GM23338 (cell line): Measurements from ENCODE around the gene DENND5B. TPM values are rescaled to one million over a fixed set of nuclear protein-coding genes. Genes with fewer than 3 reads are reported as not detected.

Experiments used
- ATAC-seq: fragments of 200-7000 bp; cut with Tn5 transposase; 3 replicates; pipeline ENCODE4 v1.9.1; 2020
- DNase-seq: peaks from one replicate; pipeline ENCODE4 v3.0.0-alpha.2; 2015; ENCODE audit warnings: low spot score
- H2AFZ ChIP-seq: fragments of 200-600 bp; sonication (generic); 2 replicates; pipeline ENCODE4 v1.8.0; 2016; ENCODE audit warnings: antibody characterized with exemption, mild to moderate bottlenecking, moderate library complexity
- H3F3A ChIP-seq: fragments of 200-600 bp; sonication (generic); replicated peaks from 2 replicates; pipeline ENCODE4 v1.8.0; 2017; ENCODE audit warnings: antibody characterized with exemption, mixed run types, low read depth
- H3K27ac ChIP-seq: fragments of 200-600 bp; sonication (generic); 2 replicates; pipeline ENCODE4 v1.6.1; 2016; ENCODE audit warnings: low read depth
- H3K27me3 ChIP-seq: fragments of 200-600 bp; sonication (generic); 2 replicates; pipeline ENCODE4 v1.8.0; 2016; ENCODE audit warnings: mild to moderate bottlenecking, mixed run types, moderate library complexity; ENCODE audit not compliant: insufficient read depth
- H3K36me3 ChIP-seq: fragments of 200-600 bp; sonication (generic); 2 replicates; pipeline ENCODE4 v1.8.0; 2016; ENCODE audit warnings: mild to moderate bottlenecking; ENCODE audit not compliant: insufficient read depth
- H3K4me1 ChIP-seq: fragments of 200-600 bp; sonication (generic); 2 replicates; pipeline ENCODE4 v1.8.0; 2016; ENCODE audit warnings: mild to moderate bottlenecking, moderate library complexity; ENCODE audit not compliant: insufficient read depth
- H3K4me2 ChIP-seq: fragments of 200-600 bp; sonication (generic); 2 replicates; pipeline ENCODE4 v1.7.1; 2017; ENCODE audit warnings: mixed run types
- H3K4me3 ChIP-seq: fragments of 200-600 bp; sonication (generic); 2 replicates; pipeline ENCODE4 v1.6.1; 2016; ENCODE audit warnings: mixed run types
- H3K79me2 ChIP-seq: fragments of 200-600 bp; sonication (generic); replicated peaks from 2 replicates; pipeline ENCODE4 v1.8.0; 2017; ENCODE audit warnings: mild to moderate bottlenecking; ENCODE audit not compliant: insufficient read depth
- H3K9me2 ChIP-seq: fragments of 200-600 bp; sonication (generic); 2 replicates; pipeline ENCODE4 v1.8.0; 2017; ENCODE audit not compliant: insufficient read depth
- H4K20me1 ChIP-seq: fragments of 200-600 bp; sonication (generic); replicated peaks from 2 replicates; pipeline ENCODE4 v1.8.0; 2017; ENCODE audit warnings: mild to moderate bottlenecking; ENCODE audit not compliant: insufficient read depth
- H3K27ac Mint-ChIP-seq: 2 replicates; pipeline ENCODE4 v1.8.0; 2020; ENCODE audit warnings: inconsistent platforms, mild to moderate bottlenecking, moderate library complexity, mixed read lengths
- H3K27me3 Mint-ChIP-seq: 3 replicates; pipeline ENCODE4 v1.8.0; 2022; ENCODE audit warnings: low read depth, mild to moderate bottlenecking, moderate library complexity, mixed read lengths, inconsistent platforms; ENCODE audit not compliant: insufficient read depth, poor library complexity
- H3K36me3 Mint-ChIP-seq: 3 replicates; pipeline ENCODE4 v1.8.0; 2021; ENCODE audit warnings: low read depth, mild to moderate bottlenecking, inconsistent platforms, moderate library complexity, mixed read lengths
- H3K4me1 Mint-ChIP-seq: 3 replicates; pipeline ENCODE4 v1.8.0; 2020; ENCODE audit warnings: mild to moderate bottlenecking, inconsistent platforms, mixed read lengths
- H3K4me3 Mint-ChIP-seq: 3 replicates; pipeline ENCODE4 v1.8.0; 2021; ENCODE audit warnings: moderate library complexity, mild to moderate bottlenecking, inconsistent platforms, mixed read lengths
- H3K9me3 Mint-ChIP-seq: 3 replicates; pipeline ENCODE4 v1.8.0; 2020; ENCODE audit warnings: moderate library complexity, mild to moderate bottlenecking, inconsistent platforms, mixed read lengths
- CREB1 ChIP-seq: fragments of 250-450 bp; sonication (Bioruptor Pico); IDR thresholded peaks from 2 replicates; pipeline ENCODE4 v1.5.0; 2020; ENCODE audit warnings: low read depth, mild to moderate bottlenecking, moderate library complexity
- ETS1 ChIP-seq: IDR thresholded peaks from 2 replicates; pipeline ENCODE4 v1.6.1; 2016; ENCODE audit warnings: antibody characterized with exemption
- EZH2 ChIP-seq: fragments of 200-600 bp; sonication (generic); IDR thresholded peaks from one replicate; pipeline ENCODE4 v1.8.0; 2017; ENCODE audit warnings: antibody characterized with exemption, mild to moderate bottlenecking, low read depth; ENCODE audit not compliant: unreplicated experiment
- EZH2phosphoT487 ChIP-seq: fragments of 200-600 bp; sonication (generic); IDR thresholded peaks from one replicate; pipeline ENCODE4 v1.8.1; 2018; ENCODE audit warnings: antibody characterized with exemption; ENCODE audit not compliant: unreplicated experiment
- JUNB ChIP-seq: IDR thresholded peaks from one replicate; pipeline ENCODE4 v1.6.1; 2016; ENCODE audit warnings: antibody characterized with exemption; ENCODE audit not compliant: unreplicated experiment
- NANOG ChIP-seq: IDR thresholded peaks from 2 replicates; pipeline ENCODE4 v1.6.1; 2016; ENCODE audit warnings: antibody characterized with exemption, borderline replicate concordance
- POLR2AphosphoS5 ChIP-seq: IDR thresholded peaks from 2 replicates; pipeline ENCODE4 v1.6.1; 2016; ENCODE audit warnings: antibody characterized with exemption, low read depth
- REST ChIP-seq: IDR thresholded peaks from one replicate; pipeline ENCODE4 v1.6.1; 2018; ENCODE audit warnings: antibody characterized with exemption; ENCODE audit not compliant: unreplicated experiment
- STAT1 ChIP-seq: IDR thresholded peaks from one replicate; pipeline ENCODE4 v1.6.1; 2016; ENCODE audit warnings: antibody characterized with exemption; ENCODE audit not compliant: unreplicated experiment
- ZNF114 ChIP-seq: fragments of 250-450 bp; sonication (Bioruptor Pico); IDR thresholded peaks from 2 replicates; pipeline ENCODE4 v1.5.0; 2020; ENCODE audit warnings: mild to moderate bottlenecking, moderate library complexity
- ZNF331 ChIP-seq: fragments of 250-450 bp; sonication (Bioruptor Pico); IDR thresholded peaks from 2 replicates; pipeline ENCODE4 v1.5.0; 2020; ENCODE audit warnings: low read depth, mild to moderate bottlenecking, moderate library complexity
- polyA plus RNA-seq: library from polyadenylated mRNA; unstranded; fragments of >200 nt; fragmentation: Nextera tagmentation; extraction: Ambion mirVana; gene quantifications from 2 replicates; pipeline ENCODE4 v1.2.1, GENCODE V29; 2016
- total RNA-seq: library from RNA; depleted of rRNA; stranded (reverse); fragments of >200 nt; shearing (Covaris generic); gene quantifications from 2 replicates; pipeline ENCODE4 v1.2.3, GENCODE V29; 2014
- TF ChIP-seq, protein P1 (sequence below): fragments of 250-450 bp; sonication (Bioruptor Pico); IDR thresholded peaks from 2 replicates; pipeline ENCODE4 v1.5.0; 2020; ENCODE audit warnings: mild to moderate bottlenecking, moderate library complexity
- TF ChIP-seq, protein P2 (sequence below), 2 experiments: fragments of 200-600 bp in 1 of 2; sonication (generic) in 1 of 2; conservative IDR thresholded peaks; 2 replicates each; pipeline versions ENCODE4 v1.5.1 to v1.6.1; 2016 to 2017; ENCODE audit warnings: antibody characterized with exemption in 2 of 2, low read depth in 2 of 2, mild to moderate bottlenecking in 2 of 2, moderate library complexity in 1 of 2

The DENND5B gene
- total and polyA plus RNA-seq, 2 experiments from 2014 or later = 6.5 to 17.2 TPM

- H3K36me3 Mint-ChIP-seq = no peaks in the 10 kb centered on the region
- ATAC-seq = no peak; the same call in 2 of the 3 replicates
- no peaks in the 10 kb centered on the region for H4K20me1 ChIP-seq
These were observed 105.4 kb downstream of the DENND5B start for GRCh38 chr12:31485571-31485970.

More at GRCh38 chr12:31485571-31485970, 105.4 kb downstream of the DENND5B start:
- DNase-seq = no peak
- TF ChIP-seq, protein P1, sequence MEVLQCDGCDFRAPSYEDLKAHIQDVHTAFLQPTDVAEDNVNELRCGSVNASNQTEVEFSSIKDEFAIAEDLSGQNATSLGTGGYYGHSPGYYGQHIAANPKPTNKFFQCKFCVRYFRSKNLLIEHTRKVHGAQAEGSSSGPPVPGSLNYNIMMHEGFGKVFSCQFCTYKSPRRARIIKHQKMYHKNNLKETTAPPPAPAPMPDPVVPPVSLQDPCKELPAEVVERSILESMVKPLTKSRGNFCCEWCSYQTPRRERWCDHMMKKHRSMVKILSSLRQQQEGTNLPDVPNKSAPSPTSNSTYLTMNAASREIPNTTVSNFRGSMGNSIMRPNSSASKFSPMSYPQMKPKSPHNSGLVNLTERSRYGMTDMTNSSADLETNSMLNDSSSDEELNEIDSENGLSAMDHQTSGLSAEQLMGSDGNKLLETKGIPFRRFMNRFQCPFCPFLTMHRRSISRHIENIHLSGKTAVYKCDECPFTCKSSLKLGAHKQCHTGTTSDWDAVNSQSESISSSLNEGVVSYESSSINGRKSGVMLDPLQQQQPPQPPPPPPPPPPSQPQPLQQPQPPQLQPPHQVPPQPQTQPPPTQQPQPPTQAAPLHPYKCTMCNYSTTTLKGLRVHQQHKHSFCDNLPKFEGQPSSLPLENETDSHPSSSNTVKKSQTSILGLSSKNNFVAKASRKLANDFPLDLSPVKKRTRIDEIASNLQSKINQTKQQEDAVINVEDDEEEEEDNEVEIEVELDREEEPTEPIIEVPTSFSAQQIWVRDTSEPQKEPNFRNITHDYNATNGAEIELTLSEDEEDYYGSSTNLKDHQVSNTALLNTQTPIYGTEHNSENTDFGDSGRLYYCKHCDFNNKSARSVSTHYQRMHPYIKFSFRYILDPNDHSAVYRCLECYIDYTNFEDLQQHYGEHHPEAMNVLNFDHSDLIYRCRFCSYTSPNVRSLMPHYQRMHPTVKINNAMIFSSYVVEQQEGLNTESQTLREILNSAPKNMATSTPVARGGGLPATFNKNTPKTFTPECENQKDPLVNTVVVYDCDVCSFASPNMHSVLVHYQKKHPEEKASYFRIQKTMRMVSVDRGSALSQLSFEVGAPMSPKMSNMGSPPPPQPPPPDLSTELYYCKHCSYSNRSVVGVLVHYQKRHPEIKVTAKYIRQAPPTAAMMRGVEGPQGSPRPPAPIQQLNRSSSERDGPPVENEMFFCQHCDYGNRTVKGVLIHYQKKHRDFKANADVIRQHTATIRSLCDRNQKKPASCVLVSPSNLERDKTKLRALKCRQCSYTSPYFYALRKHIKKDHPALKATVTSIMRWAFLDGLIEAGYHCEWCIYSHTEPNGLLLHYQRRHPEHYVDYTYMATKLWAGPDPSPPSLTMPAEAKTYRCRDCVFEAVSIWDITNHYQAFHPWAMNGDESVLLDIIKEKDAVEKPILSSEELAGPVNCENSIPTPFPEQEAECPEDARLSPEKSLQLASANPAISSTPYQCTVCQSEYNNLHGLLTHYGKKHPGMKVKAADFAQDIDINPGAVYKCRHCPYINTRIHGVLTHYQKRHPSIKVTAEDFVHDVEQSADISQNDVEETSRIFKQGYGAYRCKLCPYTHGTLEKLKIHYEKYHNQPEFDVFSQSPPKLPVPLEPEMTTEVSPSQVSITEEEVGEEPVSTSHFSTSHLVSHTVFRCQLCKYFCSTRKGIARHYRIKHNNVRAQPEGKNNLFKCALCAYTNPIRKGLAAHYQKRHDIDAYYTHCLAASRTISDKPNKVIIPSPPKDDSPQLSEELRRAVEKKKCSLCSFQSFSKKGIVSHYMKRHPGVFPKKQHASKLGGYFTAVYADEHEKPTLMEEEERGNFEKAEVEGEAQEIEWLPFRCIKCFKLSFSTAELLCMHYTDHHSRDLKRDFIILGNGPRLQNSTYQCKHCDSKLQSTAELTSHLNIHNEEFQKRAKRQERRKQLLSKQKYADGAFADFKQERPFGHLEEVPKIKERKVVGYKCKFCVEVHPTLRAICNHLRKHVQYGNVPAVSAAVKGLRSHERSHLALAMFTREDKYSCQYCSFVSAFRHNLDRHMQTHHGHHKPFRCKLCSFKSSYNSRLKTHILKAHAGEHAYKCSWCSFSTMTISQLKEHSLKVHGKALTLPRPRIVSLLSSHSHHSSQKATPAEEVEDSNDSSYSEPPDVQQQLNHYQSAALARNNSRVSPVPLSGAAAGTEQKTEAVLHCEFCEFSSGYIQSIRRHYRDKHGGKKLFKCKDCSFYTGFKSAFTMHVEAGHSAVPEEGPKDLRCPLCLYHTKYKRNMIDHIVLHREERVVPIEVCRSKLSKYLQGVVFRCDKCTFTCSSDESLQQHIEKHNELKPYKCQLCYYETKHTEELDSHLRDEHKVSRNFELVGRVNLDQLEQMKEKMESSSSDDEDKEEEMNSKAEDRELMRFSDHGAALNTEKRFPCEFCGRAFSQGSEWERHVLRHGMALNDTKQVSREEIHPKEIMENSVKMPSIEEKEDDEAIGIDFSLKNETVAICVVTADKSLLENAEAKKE = no peak
- TF ChIP-seq ZNF114 (CRISPR knock-in tag) = no peak
- no peak for TF ChIP-seq EZH2
- no peak for TF ChIP-seq JUNB
- TF ChIP-seq, protein P2, sequence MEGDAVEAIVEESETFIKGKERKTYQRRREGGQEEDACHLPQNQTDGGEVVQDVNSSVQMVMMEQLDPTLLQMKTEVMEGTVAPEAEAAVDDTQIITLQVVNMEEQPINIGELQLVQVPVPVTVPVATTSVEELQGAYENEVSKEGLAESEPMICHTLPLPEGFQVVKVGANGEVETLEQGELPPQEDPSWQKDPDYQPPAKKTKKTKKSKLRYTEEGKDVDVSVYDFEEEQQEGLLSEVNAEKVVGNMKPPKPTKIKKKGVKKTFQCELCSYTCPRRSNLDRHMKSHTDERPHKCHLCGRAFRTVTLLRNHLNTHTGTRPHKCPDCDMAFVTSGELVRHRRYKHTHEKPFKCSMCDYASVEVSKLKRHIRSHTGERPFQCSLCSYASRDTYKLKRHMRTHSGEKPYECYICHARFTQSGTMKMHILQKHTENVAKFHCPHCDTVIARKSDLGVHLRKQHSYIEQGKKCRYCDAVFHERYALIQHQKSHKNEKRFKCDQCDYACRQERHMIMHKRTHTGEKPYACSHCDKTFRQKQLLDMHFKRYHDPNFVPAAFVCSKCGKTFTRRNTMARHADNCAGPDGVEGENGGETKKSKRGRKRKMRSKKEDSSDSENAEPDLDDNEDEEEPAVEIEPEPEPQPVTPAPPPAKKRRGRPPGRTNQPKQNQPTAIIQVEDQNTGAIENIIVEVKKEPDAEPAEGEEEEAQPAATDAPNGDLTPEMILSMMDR (conservative IDR thresholded peaks at IDR 0.05; ENCODE audit: low read depth in 2 of 2) = no peak
- no peak for TF ChIP-seq STAT1
- no peak for TF ChIP-seq EZH2phosphoT487
- no peak for TF ChIP-seq POLR2AphosphoS5
- no peak for TF ChIP-seq ETS1
- TF ChIP-seq ZNF331 (CRISPR knock-in tag) = no peak
- no peak for TF ChIP-seq CREB1 (CRISPR knock-in tag)
- no peak for TF ChIP-seq NANOG
- TF ChIP-seq REST = no peak
- H3K4me3 ChIP-seq = no peak overlapping the region
- H3K27ac Mint-ChIP-seq = no peak overlapping the region
- no peaks in the 10 kb centered on the region for H3K36me3 ChIP-seq
- no peaks in the 10 kb centered on the region for H3K79me2 ChIP-seq
- H3K4me1 ChIP-seq = no peaks in the 10 kb centered on the region
- no peaks in the 10 kb centered on the region for H3F3A ChIP-seq
- no peaks in the 10 kb centered on the region for H3K27me3 ChIP-seq
- H3K4me3 Mint-ChIP-seq = no peak overlapping the region
- no peaks in the 10 kb centered on the region for H3K9me3 Mint-ChIP-seq
- no peaks in the 10 kb centered on the region for H3K27me3 Mint-ChIP-seq
- H3K4me1 Mint-ChIP-seq = no peaks in the 10 kb centered on the region
- H3K4me2 ChIP-seq = no peak overlapping the region
- H2AFZ ChIP-seq = no peak overlapping the region
- no peaks in the 10 kb centered on the region for H3K9me2 ChIP-seq
- peak overlapping the region; percentile 41; the same call in 1 of the 2 replicates for H3K27ac ChIP-seq
